Transverse colon (tissue), 4 donors: ENCODE results near the gene CRTC3. TPM values are rescaled to one million over a fixed set of nuclear protein-coding genes. Genes with fewer than 3 reads are reported as not detected.
A peak's percentile ranks its signal among the peaks of the same experiment; 100 is the strongest.

Experiments
- DNase-seq: peaks from one replicate; pipeline ENCODE4 v3.0.0-alpha.2; 2019
- H3K27ac ChIP-seq, 4 donors: fragments of 200-600 bp; sonication (generic); 2 replicates each; pipeline ENCODE4 v1.5.1; 2016 to 2018; ENCODE audit warnings: inconsistent platforms in 4 of 4
- H3K27me3 ChIP-seq: fragments of 200-600 bp; sonication (generic); 2 replicates; pipeline ENCODE4 v1.5.1; 2017; ENCODE audit warnings: inconsistent platforms
- H3K36me3 ChIP-seq, 4 donors: fragments of 200-600 bp; sonication (generic); 2 replicates each; pipeline ENCODE4 v1.5.1; 2017 to 2019; ENCODE audit warnings: inconsistent platforms in 4 of 4
- H3K4me1 ChIP-seq, 4 donors: fragments of 200-600 bp; sonication (generic); 2 replicates each; pipeline ENCODE4 v1.5.1; 2017 to 2020; ENCODE audit warnings: inconsistent platforms in 4 of 4
- H3K4me3 ChIP-seq, 4 donors: fragments of 200-600 bp; sonication (generic); 1 replicate in 1 of 4; 2 replicates in 3 of 4; pipeline versions ENCODE4 v1.5.1 to v1.6.1; 2017 to 2019; ENCODE audit warnings: inconsistent platforms in 4 of 4
- H3K9me3 ChIP-seq, 2 donors: fragments of 200-600 bp; sonication (generic); 2 replicates each; pipeline ENCODE4 v1.5.1; 2017 to 2019; ENCODE audit warnings: inconsistent platforms in 2 of 2
- EP300 ChIP-seq: sonication (generic); formaldehyde crosslinking; IDR thresholded peaks from one replicate; pipeline ENCODE4 v1.6.1; 2017; ENCODE audit warnings: antibody characterized with exemption, low read depth
- POLR2A ChIP-seq: fragments of 450-650 bp; IDR thresholded peaks from one replicate; pipeline ENCODE4 v1.6.1; 2016; ENCODE audit warnings: antibody characterized with exemption, mild to moderate bottlenecking, moderate library complexity
- POLR2AphosphoS5 ChIP-seq, 3 donors: sonication (generic); formaldehyde crosslinking; IDR thresholded peaks; one replicate each; pipeline ENCODE4 v1.6.1; 2016; ENCODE audit warnings: antibody characterized with exemption in 3 of 3
- WGBS, 2 donors: methylation state at CpG; one replicate each; pipeline ENCODE4 v1.1.5; 2018; ENCODE audit warnings: low coverage in 1 of 2; 5-methylcytosine and 5-hydroxymethylcytosine counted together
- in situ Hi-C, 4 donors: fragments of 200-750 bp; cut with MboI; loops; one replicate each; pipeline versions ENCODE4 v1.15.0 to v1.15.1; 2017; ENCODE audit warnings: low sequenced_read_pairs in 3 of 4, low pct_ligation_motif_present in 1 of 4, low pct_unique_long_range_greater_than_20kb in 1 of 4
- intact Hi-C: fragments of 100-400 bp; cut with DNase I; formaldehyde crosslinking; loops from one replicate; pipeline ENCODE4 v1.15.1; 2023; ENCODE audit warnings: low total_unique reads
- total RNA-seq, 4 donors: library from RNA; depleted of rRNA; stranded (reverse); fragments of >200 nt; gene quantifications; one replicate each; pipeline ENCODE4 v1.1.0, GENCODE V29; 2016
- TF ChIP-seq, protein P1 (sequence below), 5 experiments: fragments of 200-600 bp in 3 of 5; fragments of 450-650 bp in 2 of 5; sonication (generic) in 3 of 5; IDR thresholded peaks; 1 replicate in 2 of 5; 2 replicates in 3 of 5; pipeline ENCODE4 v1.5.1; 2016 to 2017; ENCODE audit warnings: antibody characterized with exemption in 5 of 5, inconsistent platforms in 3 of 5, mild to moderate bottlenecking in 2 of 5, moderate library complexity in 1 of 5

The CRTC3 gene
- total RNA-seq, 4 donors from 2014 or later, result 23.0 to 35.9 (median 24.1) TPM

DNA sequence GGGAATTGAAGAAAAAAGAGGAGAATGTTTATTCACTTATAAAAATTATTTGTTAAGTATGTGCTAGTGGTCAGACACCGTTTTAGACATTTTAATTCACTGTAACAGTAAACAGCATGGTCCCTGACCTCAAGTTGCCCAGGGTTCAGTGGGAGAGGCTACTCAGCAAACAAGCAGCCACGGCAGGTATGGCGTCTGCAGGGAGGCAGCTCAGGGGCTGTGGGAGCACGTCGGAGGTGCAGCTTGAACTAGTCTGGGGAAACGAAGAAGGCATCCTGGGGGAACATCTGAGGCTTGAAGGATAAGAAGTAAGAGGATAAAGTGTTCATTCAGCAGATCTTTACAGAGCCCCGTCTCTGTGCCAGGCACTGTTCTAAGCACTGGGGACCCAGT lies 66.0 kb downstream of the CRTC3 start:
- in situ Hi-C loops, result no loop called here
- TF ChIP-seq EP300 (no peak), POLR2A (no peak), POLR2AphosphoS5 (IDR thresholded peaks at IDR 0.05) (no peak)
- TF ChIP-seq, protein P1, sequence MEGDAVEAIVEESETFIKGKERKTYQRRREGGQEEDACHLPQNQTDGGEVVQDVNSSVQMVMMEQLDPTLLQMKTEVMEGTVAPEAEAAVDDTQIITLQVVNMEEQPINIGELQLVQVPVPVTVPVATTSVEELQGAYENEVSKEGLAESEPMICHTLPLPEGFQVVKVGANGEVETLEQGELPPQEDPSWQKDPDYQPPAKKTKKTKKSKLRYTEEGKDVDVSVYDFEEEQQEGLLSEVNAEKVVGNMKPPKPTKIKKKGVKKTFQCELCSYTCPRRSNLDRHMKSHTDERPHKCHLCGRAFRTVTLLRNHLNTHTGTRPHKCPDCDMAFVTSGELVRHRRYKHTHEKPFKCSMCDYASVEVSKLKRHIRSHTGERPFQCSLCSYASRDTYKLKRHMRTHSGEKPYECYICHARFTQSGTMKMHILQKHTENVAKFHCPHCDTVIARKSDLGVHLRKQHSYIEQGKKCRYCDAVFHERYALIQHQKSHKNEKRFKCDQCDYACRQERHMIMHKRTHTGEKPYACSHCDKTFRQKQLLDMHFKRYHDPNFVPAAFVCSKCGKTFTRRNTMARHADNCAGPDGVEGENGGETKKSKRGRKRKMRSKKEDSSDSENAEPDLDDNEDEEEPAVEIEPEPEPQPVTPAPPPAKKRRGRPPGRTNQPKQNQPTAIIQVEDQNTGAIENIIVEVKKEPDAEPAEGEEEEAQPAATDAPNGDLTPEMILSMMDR (IDR thresholded peaks at IDR 0.05), result no peak
- Histone ChIP-seq H3K4me1 (peaks cover 15 to 56% (median 33%) of the 10 kb centered on the region in 4 donors), H3K27ac (peak overlapping the region in 3 of 4 donors; percentile 8 to 72 (median 18)), H3K4me3 (no peak overlapping the region), H3K27me3 (no peaks in the 10 kb centered on the region), H3K36me3 (no peaks in the 10 kb centered on the region), H3K9me3 (no peaks in the 10 kb centered on the region)
- intact Hi-C loops, result no loop called here
- DNase-seq, result no peak
- 62% methylated on average over 7 of the region's 7 CpGs; no CpG with 5 or more reads in 1 of the 2 donors for WGBS, 2 donors

DNA sequence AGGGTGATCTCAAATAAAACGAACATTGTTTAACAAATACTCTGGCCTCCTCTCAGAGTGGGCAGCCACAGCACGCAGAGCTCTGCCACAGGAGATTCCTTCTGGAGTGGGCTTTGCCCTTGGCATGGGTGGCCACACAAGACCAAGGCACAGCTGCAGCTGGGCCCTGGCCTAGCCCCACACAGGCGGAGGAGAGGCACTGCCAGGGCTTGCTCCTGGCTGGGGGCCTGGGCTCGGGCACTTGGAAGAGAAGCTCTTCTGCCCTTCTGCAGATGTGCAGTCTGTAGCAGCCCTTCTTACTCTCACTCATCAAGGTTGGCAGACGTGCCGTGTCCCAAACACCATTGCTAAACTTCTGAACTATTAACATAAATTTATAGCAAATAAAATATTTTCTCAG lies 67.2 kb downstream of the CRTC3 start:
- no peak overlapping the region for H3K4me3 ChIP-seq
- in situ Hi-C loops, result no loop called here
- H3K9me3 ChIP-seq, result no peaks in the 10 kb centered on the region
- TF ChIP-seq POLR2A, result no peak
- TF ChIP-seq EP300, result no peak
- TF ChIP-seq, protein P1 (IDR thresholded peaks at IDR 0.05), result no peak
- H3K27ac ChIP-seq, result peak overlapping the region; percentile 59 to 75 (median 71)
- WGBS, 2 donors, result 84 to 100% methylated on average over 1 to 6 of the region's 6 CpGs
- no peak for DNase-seq
- peaks cover 15 to 53% (median 33%) of the 10 kb centered on the region in 4 donors for H3K4me1 ChIP-seq
- H3K36me3 ChIP-seq, result no peaks in the 10 kb centered on the region
- intact Hi-C loops, result no loop called here
- H3K27me3 ChIP-seq, result no peaks in the 10 kb centered on the region

DNA sequence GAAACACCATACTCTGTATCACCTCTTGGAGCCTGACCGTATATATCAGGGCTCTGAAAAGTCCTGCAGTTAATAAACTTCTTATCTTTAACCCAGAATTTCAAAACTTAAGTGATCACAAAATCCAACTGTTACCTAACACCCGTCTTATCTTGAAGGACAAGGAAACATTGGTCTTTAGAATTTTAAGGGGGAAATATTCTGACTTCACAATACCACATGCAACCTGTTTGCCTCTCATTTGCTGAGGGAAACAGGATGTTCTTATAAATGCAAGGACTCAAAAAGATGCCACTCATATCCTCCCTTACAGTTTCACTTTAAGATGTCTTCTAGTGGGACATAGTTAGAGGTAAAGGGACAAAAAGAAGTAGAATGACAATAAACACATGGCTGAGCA lies 67.9 kb downstream of the CRTC3 start:
- WGBS, 2 donors, result 68 to 86% methylated on average over 2 of the region's 2 CpGs
- no peak for DNase-seq
- peak in 2 of 3 donors; percentile 5 to 7 for TF ChIP-seq POLR2AphosphoS5 (IDR thresholded peaks at IDR 0.05)
- TF ChIP-seq, protein P1 (IDR thresholded peaks at IDR 0.05), result no peak
- intact Hi-C loops (no loop called here), in situ Hi-C loops (no loop called here)
- Histone ChIP-seq H3K27me3 (no peaks in the 10 kb centered on the region), H3K36me3 (no peaks in the 10 kb centered on the region), H3K27ac (peak overlapping the region; percentile 59 to 75 (median 71)), H3K4me1 (peaks cover 15 to 47% (median 31%) of the 10 kb centered on the region in 4 donors), H3K9me3 (no peaks in the 10 kb centered on the region), H3K4me3 (no peak overlapping the region)

DNA sequence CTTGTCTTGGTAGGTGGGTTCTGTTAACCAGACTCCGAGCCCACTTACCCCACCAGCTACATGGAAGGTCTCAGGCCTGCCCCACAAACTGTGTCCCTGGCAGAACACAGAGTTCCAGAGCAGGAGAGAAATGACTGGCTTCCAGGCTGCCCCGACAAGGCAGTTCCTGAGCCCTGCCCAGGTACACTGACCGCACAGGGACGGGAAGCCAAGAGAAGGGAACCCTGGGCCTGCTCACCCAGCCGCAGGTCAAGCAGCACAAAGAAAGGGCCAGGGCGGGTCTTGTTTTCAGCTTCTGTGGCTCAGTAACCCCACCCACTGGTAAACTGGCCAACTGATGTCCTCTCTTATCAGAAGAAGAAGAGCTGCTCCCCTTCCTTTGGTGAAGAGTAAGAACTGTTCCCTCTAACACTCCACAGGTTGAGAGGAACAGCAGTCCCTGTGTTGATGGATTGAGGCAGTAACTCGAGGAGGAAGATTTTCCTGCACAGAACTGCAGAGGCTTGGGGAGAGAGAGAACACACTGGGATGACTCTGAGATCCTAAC lies 68.4 kb downstream of the CRTC3 start:
- in situ Hi-C loops (no loop called here), intact Hi-C loops (no loop called here)
- no peaks in the 10 kb centered on the region for H3K27me3 ChIP-seq
- DNase-seq, result peak; percentile 79
- no peak for TF ChIP-seq POLR2AphosphoS5 (IDR thresholded peaks at IDR 0.05)
- TF ChIP-seq, protein P1 (IDR thresholded peaks at IDR 0.05), result peak in 4 of 5 experiments; percentile 7 to 22 (median 18)
- no peaks in the 10 kb centered on the region for H3K9me3 ChIP-seq
- no peak overlapping the region for H3K4me3 ChIP-seq
- H3K4me1 ChIP-seq, result peaks cover 15 to 46% (median 31%) of the 10 kb centered on the region in 4 donors
- no peaks in the 10 kb centered on the region for H3K36me3 ChIP-seq
- H3K27ac ChIP-seq, result peak overlapping the region; percentile 59 to 75 (median 71)
- WGBS, 2 donors, result 18 to 48% methylated on average over 1 to 7 of the region's 7 CpGs
